ENCODE data around the gene WFDC5. TPM values are rescaled to one million over a fixed set of nuclear protein-coding genes. Genes with fewer than 3 reads are reported as not detected.
"Not testable (repeated sequence)": the region's sequence is repeated elsewhere in the genome, so short reads cannot be mapped to it uniquely, and the experiment has no call there.

The WFDC5 gene
- total RNA-seq, 1 donor from 2014 or later = not detected

DNA sequence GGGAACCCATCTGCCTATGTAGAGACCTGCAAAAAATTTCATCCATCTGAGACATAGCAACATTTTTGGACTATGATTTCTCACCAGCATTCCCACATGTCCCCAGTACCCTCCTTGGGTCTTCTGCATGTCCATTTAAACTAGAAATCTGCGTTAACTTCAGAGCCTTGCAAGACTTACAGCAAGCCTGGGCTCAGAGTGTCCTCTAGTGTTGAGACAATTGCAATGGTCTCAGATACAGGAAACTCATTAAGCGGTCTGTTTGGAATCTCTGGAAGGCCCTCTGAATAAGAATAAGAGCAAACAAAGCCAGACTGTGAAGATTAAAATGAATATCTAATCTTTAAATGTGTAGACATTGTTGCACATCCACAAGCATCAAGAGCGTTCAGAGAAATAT, 39.2 kb upstream of the WFDC5 start:
- Mint-ChIP-seq H3K27me3 (ENCODE audit: low read depth) (peaks cover 68% of the 10 kb centered on the region), H3K36me3 (no peaks in the 10 kb centered on the region)

DNA sequence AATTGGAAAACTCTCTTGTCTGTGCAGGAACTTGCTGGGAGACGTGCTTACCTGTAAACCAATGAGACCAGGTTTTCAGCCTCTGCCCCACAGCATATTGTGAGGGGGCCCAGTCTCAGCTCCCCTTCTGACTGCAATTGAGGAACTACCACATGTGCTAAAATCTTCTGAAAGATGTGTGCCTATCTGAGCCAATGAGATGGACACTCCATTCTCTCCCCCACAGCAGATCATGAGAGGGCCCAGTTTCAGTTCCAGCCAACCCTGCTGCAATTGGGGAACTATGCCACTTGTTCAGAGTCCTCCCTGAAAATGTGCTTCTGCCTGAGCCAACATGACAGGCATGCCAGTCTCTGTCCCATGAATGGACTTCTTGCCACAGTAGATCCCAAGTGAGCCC, 38.8 kb upstream of the WFDC5 start:
- DNase-seq (ENCODE audit: low spot score in 2 of 2, unreplicated experiment in 2 of 2) = no peak
- H3K9me3 Mint-ChIP-seq = peaks cover 13% of the 10 kb centered on the region
- H3K36me3 Mint-ChIP-seq = no peaks in the 10 kb centered on the region
- H3K27me3 Mint-ChIP-seq (ENCODE audit: low read depth) = peaks cover 72% of the 10 kb centered on the region
- no peak overlapping the region for H3K27ac Mint-ChIP-seq
- no peak overlapping the region for H3K4me3 Mint-ChIP-seq
- H3K4me1 Mint-ChIP-seq = no peaks in the 10 kb centered on the region
- TF ChIP-seq, protein P1, sequence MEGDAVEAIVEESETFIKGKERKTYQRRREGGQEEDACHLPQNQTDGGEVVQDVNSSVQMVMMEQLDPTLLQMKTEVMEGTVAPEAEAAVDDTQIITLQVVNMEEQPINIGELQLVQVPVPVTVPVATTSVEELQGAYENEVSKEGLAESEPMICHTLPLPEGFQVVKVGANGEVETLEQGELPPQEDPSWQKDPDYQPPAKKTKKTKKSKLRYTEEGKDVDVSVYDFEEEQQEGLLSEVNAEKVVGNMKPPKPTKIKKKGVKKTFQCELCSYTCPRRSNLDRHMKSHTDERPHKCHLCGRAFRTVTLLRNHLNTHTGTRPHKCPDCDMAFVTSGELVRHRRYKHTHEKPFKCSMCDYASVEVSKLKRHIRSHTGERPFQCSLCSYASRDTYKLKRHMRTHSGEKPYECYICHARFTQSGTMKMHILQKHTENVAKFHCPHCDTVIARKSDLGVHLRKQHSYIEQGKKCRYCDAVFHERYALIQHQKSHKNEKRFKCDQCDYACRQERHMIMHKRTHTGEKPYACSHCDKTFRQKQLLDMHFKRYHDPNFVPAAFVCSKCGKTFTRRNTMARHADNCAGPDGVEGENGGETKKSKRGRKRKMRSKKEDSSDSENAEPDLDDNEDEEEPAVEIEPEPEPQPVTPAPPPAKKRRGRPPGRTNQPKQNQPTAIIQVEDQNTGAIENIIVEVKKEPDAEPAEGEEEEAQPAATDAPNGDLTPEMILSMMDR (IDR thresholded peaks at IDR 0.05; ENCODE audit: unreplicated experiment) = no peak

More for the DNA sequence above, 39.2 kb upstream of the WFDC5 start:
- TF ChIP-seq, protein P1 (IDR thresholded peaks at IDR 0.05; ENCODE audit: unreplicated experiment) = no peak
- Mint-ChIP-seq H3K9me3 (peaks cover 17% of the 10 kb centered on the region), H3K4me3 (no peak overlapping the region), H3K4me1 (no peaks in the 10 kb centered on the region), H3K27ac (no peak overlapping the region)
- no peak for DNase-seq (ENCODE audit: low spot score in 2 of 2, unreplicated experiment in 2 of 2)

DNA sequence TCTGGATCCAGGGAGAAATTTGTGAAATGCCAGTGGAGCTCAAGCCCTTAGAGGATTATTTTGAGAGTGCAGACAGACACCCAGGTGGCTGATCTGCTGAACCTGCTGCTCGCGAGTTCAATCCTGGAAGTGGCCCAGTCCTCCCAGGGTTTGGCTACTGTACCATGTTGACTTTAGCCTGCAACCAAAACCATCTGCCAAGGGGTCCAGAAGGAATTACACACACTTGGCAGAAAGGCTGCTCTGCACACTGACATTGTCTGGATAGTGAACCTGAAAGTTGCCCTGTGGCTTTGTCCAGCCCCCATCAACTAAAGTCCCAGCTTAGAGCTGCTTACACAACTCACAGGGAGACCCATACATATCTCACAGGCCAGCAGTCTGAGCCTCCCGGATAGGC, 38.2 kb upstream of the WFDC5 start:
- Mint-ChIP-seq H3K36me3 (no peaks in the 10 kb centered on the region), H3K4me3 (no peak overlapping the region), H3K27ac (no peak overlapping the region), H3K4me1 (no peaks in the 10 kb centered on the region), H3K27me3 (ENCODE audit: low read depth) (peaks cover 70% of the 10 kb centered on the region), H3K9me3 (peaks cover 8% of the 10 kb centered on the region)
- TF ChIP-seq, protein P1 (IDR thresholded peaks at IDR 0.05; ENCODE audit: unreplicated experiment) = no peak
- no peak for DNase-seq (ENCODE audit: low spot score in 2 of 2, unreplicated experiment in 2 of 2)

DNA sequence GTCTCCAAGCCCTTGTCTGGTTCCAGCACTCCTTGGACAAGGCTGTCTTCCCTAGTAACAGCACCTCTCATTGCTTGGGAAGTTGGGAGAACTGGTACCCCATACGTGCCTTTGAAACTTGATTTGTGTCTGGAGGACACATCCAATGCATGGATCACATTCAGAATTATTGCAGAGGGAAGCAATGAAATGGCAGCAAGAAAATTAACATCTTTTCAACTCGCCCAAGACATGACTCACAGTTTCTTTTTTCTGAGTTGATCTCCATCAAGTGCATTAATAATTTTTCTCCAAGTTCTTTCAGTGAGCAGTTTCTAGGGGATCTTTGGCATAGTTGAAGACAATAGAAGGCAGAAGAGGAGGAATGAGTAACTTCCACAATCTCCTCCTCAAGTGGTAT, 37.4 kb upstream of the WFDC5 start:
- TF ChIP-seq, protein P1 (IDR thresholded peaks at IDR 0.05; ENCODE audit: unreplicated experiment) = no peak
- Mint-ChIP-seq H3K4me1 (no peaks in the 10 kb centered on the region), H3K4me3 (no peak overlapping the region), H3K27ac (no peak overlapping the region), H3K27me3 (ENCODE audit: low read depth) (peaks cover 74% of the 10 kb centered on the region), H3K36me3 (no peaks in the 10 kb centered on the region), H3K9me3 (peaks cover 8% of the 10 kb centered on the region)
- DNase-seq (ENCODE audit: low spot score in 2 of 2, unreplicated experiment in 2 of 2) = no peak

DNA sequence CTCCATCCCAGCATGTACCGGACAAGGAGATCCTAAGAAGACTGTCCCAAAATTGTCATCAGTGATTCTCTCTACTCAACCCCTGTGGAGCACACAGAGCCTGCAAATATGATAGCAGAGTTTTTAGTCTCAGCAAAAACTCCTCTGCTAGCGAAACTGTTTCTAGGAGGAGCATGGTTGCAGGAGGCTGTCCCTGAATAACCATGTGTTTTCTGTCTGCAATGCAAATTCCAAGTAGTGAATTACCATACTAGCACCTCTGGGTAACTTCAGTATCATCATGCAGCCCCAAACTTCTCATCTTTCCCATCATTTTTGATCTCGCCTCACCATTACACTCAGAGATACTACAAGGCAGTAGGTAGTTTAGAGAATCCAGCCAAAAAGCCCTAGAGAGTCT, 34.1 kb upstream of the WFDC5 start:
- Mint-ChIP-seq H3K27ac (no peak overlapping the region), H3K27me3 (ENCODE audit: low read depth) (peaks cover 87% of the 10 kb centered on the region), H3K9me3 (no peaks in the 10 kb centered on the region), H3K4me3 (no peak overlapping the region), H3K4me1 (no peaks in the 10 kb centered on the region), H3K36me3 (no peaks in the 10 kb centered on the region)
- DNase-seq (ENCODE audit: low spot score in 2 of 2, unreplicated experiment in 2 of 2) = no peak
- TF ChIP-seq, protein P1 (IDR thresholded peaks at IDR 0.05; ENCODE audit: unreplicated experiment) = no peak

DNA sequence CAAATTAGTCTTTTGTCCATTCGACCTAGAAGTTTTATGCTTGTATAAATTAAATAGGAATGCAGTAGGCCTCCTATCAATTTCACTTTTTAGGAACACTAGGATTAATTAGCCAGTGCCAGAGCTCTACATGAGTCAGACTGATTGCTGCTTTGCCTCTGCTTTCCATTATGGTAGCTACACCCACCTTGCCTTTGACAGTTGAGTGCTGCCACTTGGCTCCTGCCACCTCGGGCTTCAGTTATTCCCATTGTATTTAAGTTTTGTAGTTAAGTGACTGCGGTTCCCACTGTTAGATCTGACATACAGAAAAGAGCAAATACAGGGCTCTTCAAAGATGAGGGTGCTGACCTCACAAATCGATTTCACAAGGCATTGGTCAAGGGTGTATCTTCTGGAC, 25.9 kb upstream of the WFDC5 start:
- TF ChIP-seq, protein P1 (IDR thresholded peaks at IDR 0.05; ENCODE audit: unreplicated experiment) = no peak
- DNase-seq (ENCODE audit: low spot score in 2 of 2, unreplicated experiment in 2 of 2) = no peak
- Mint-ChIP-seq H3K4me3 (no peak overlapping the region), H3K27me3 (ENCODE audit: low read depth) (peaks cover 38% of the 10 kb centered on the region), H3K36me3 (no peaks in the 10 kb centered on the region), H3K4me1 (no peaks in the 10 kb centered on the region), H3K27ac (no peak overlapping the region), H3K9me3 (no peaks in the 10 kb centered on the region)

DNA sequence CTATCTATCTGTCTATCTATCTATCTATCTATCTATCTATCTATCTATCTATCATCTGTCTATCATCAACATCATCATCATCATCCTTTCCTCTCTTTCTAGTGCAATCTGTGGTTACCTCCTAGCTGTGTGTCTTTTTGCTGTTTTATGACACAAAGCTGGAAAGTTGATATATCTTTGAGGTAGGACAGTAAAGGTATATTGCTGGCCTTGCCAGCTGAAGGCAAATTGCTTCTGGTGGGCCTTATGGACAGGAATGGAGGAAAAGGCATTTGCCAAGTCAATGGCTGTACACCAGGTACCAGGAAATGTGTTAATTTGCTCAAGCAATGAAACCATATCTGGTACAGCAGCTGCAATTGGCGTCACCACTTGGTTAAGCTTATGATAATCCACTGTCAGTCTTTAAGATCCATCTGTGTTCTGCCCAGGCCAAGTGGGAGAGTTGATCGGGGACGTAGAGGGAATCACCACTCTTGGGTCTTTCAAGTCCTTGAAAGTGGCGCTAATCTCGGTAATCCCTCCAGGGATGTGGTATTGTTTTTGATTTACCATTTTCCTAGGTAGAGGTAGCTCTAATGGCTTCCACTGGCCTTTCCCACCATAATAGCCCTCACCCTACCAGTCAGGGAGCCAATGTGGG, 24.9 kb upstream of the WFDC5 start:
- H3K4me3 Mint-ChIP-seq; H3K9me3 Mint-ChIP-seq; H3K36me3 Mint-ChIP-seq; H3K4me1 Mint-ChIP-seq; H3K27ac Mint-ChIP-seq; DNase-seq (ENCODE audit: low spot score in 2 of 2, unreplicated experiment in 2 of 2): not testable (repeated sequence)
- peaks cover 29% of the 10 kb centered on the region for H3K27me3 Mint-ChIP-seq (ENCODE audit: low read depth)

Measured in mesothelial cell of epicardium (in vitro differentiated cells).